Caco-2 (cell line): ENCODE data around the gene NALCN. TPM values are rescaled to one million over a fixed set of nuclear protein-coding genes. Genes with fewer than 3 reads are reported as not detected.

ENCODE experiments used
- BruUV-seq: library from RNA; stranded (reverse); fragments of 400-500 nt; replicated peaks from 2 replicates; lab custom pipeline; 2021; lab: Mats Ljungman, UMichigan
- CTCF ChIA-PET: fragments of 300-600 bp; sonication (Branson Sonifier 250); formaldehyde crosslinking; loops from one replicate; lab custom pipeline; 2022; ENCODE audit warnings: antibody characterized with exemption; lab: Charles Lee
- POLR2A ChIA-PET: fragments of 300-600 bp; sonication (Branson Sonifier 250); formaldehyde crosslinking; loops from one replicate; lab custom pipeline; 2022; ENCODE audit warnings: antibody characterized with exemption; lab: Charles Lee
- DNase-seq, 2 experiments: peaks; one replicate each; pipeline versions ENCODE4 v3.0.0 to v3.0.0-alpha.2; 2020 to 2022
- H3K27me3 ChIP-seq: replicated peaks from 2 replicates; pipeline ENCODE4 v1.6.0; 2011; ENCODE audit warnings: low read length; ENCODE audit not compliant: control insufficient read depth, insufficient read depth
- H3K36me3 ChIP-seq: 2 replicates; pipeline ENCODE4 v1.5.1; 2011; ENCODE audit warnings: low read length; ENCODE audit not compliant: control insufficient read depth, insufficient read depth
- H3K4me1 ChIP-seq: fragments of 250-450 bp; sonication (Bioruptor Pico); 2 replicates; pipeline ENCODE4 v1.5.1; 2020; ENCODE audit warnings: mild to moderate bottlenecking
- H3K4me3 ChIP-seq: 2 replicates; pipeline ENCODE4 v1.5.1; 2011; ENCODE audit warnings: low read depth, mild to moderate bottlenecking, control low read depth, low read length
- H3K9me3 ChIP-seq: fragments of 250-450 bp; sonication (Bioruptor Pico); 2 replicates; pipeline ENCODE4 v1.5.1; 2020; ENCODE audit warnings: mild to moderate bottlenecking, moderate library complexity
- H3K27ac Mint-ChIP-seq: one replicate; pipeline ENCODE4 v1.8.0; 2022; ENCODE audit warnings: mixed read lengths; ENCODE audit not compliant: unreplicated experiment
- H3K27me3 Mint-ChIP-seq: one replicate; pipeline ENCODE4 v1.8.0; 2022; ENCODE audit warnings: mixed read lengths; ENCODE audit not compliant: insufficient read depth, unreplicated experiment
- H3K36me3 Mint-ChIP-seq: one replicate; pipeline ENCODE4 v1.8.0; 2022; ENCODE audit warnings: mild to moderate bottlenecking, mixed read lengths; ENCODE audit not compliant: insufficient read depth, unreplicated experiment
- H3K4me1 Mint-ChIP-seq: one replicate; pipeline ENCODE4 v1.8.0; 2022; ENCODE audit warnings: low read depth, mixed read lengths; ENCODE audit not compliant: unreplicated experiment
- H3K4me3 Mint-ChIP-seq: one replicate; pipeline ENCODE4 v1.8.0; 2022; ENCODE audit warnings: mild to moderate bottlenecking, moderate library complexity, mixed read lengths; ENCODE audit not compliant: unreplicated experiment
- H3K9me3 Mint-ChIP-seq: one replicate; pipeline ENCODE4 v1.8.0; 2022; ENCODE audit warnings: mixed read lengths; ENCODE audit not compliant: unreplicated experiment
- CTCF ChIP-seq, 2 experiments: fragments of 200-600 bp in 1 of 2; IDR thresholded peaks; 1 replicate in 1 of 2; 2 replicates in 1 of 2; pipeline versions ENCODE4 v1.5.1 to v1.8.0; 2011 to 2022; ENCODE audit warnings: antibody characterized with exemption in 1 of 2, control low read depth in 1 of 2, inconsistent platforms in 1 of 2, low read depth in 1 of 2, low read length in 1 of 2, mild to moderate bottlenecking in 1 of 2, moderate library complexity in 1 of 2; ENCODE audit not compliant: insufficient read depth in 1 of 2, severe bottlenecking in 1 of 2, unreplicated experiment in 1 of 2
- intact Hi-C: fragments of 100-400 bp; cut with micrococcal nuclease; formaldehyde crosslinking; loops from one replicate; pipeline ENCODE4 v1.10.0; 2022; ENCODE audit not compliant: unreplicated experiment
- total RNA-seq: library from RNA; stranded (reverse); gene quantifications from 2 replicates; pipeline ENCODE4 v1.2.3, GENCODE V29; 2022

The NALCN gene
- total RNA-seq, 1 experiment from 2014 or later, result not detected

DNA sequence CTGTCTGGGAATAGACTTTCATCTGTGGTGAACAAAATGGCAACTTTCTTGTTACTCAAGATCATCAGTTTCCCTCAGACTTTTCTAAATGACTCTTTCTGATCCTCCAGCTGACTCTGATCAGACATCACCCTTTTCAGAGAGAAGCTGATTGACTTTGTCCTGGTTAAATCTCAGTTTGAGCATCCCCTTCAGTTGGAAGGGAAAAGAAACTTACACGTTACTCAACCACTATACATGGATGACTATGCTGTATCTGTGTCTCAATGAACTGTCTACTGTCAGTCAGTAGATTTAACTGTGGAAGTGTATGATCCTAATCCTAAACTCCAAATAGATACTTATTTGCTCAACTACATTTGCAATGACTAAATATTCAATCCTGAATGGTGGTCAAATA, 118.5 kb downstream of the NALCN start:
- Mint-ChIP-seq H3K27ac (no peak overlapping the region), H3K27me3 (no peaks in the 10 kb centered on the region), H3K4me1 (no peaks in the 10 kb centered on the region), H3K4me3 (no peak overlapping the region), H3K9me3 (no peaks in the 10 kb centered on the region), H3K36me3 (no peaks in the 10 kb centered on the region)
- Histone ChIP-seq H3K9me3 (no peaks in the 10 kb centered on the region), H3K36me3 (no peaks in the 10 kb centered on the region), H3K27me3 (no peaks in the 10 kb centered on the region), H3K4me1 (no peaks in the 10 kb centered on the region), H3K4me3 (no peak overlapping the region)
- TF ChIP-seq CTCF (IDR thresholded peaks at IDR 0.05; ENCODE audit: insufficient read depth in 1 of 2, low read depth in 1 of 2, low read length in 1 of 2, severe bottlenecking in 1 of 2, unreplicated experiment in 1 of 2), result no peak
- ChIA-PET POLR2A (no interaction called here), CTCF (interaction anchor here (1.0 kb wide), 1 partner anchor 153 kb away, joined by 3 read pairs; no protein-coding TSS in a partner anchor)
- intact Hi-C loops, result loop anchor here (2.0 kb wide), 1 partner anchor 153 kb away; no protein-coding TSS in a partner anchor
- no TSS peak for BruUV-seq
- DNase-seq, result no peak

DNA sequence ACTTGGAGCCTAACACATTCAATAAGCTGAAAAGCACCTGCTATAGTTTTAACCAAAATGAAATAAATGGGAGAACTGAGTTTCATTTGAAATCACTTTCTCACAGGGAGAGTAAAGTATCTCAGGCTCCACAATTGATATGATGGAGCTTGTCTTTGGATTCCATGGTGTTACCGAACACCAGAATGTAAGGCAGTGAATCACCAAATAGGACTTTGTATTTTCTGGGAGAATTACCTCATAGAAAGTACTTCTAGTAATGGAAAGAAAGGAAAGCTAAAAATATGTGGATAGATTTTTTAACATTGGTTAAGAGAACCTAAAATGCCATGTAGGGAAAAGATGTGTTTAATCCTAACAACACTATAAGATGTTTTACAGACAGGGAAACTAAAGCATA, 123.6 kb downstream of the NALCN start:
- Mint-ChIP-seq H3K9me3 (no peaks in the 10 kb centered on the region), H3K4me1 (no peaks in the 10 kb centered on the region), H3K4me3 (no peak overlapping the region), H3K36me3 (no peaks in the 10 kb centered on the region), H3K27ac (no peak overlapping the region), H3K27me3 (no peaks in the 10 kb centered on the region)
- no peak overlapping the region for H3K4me3 ChIP-seq
- no TSS peak for BruUV-seq
- no peaks in the 10 kb centered on the region for H3K4me1 ChIP-seq
- ChIA-PET CTCF (no interaction called here), POLR2A (no interaction called here)
- no peaks in the 10 kb centered on the region for H3K9me3 ChIP-seq
- no peaks in the 10 kb centered on the region for H3K36me3 ChIP-seq
- no peaks in the 10 kb centered on the region for H3K27me3 ChIP-seq
- TF ChIP-seq CTCF (IDR thresholded peaks at IDR 0.05; ENCODE audit: insufficient read depth in 1 of 2, low read depth in 1 of 2, low read length in 1 of 2, severe bottlenecking in 1 of 2, unreplicated experiment in 1 of 2), result no peak
- DNase-seq, result no peak
- intact Hi-C loops, result no loop called here

- no peaks in the 10 kb centered on the region for H3K27me3 Mint-ChIP-seq
- H3K9me3 Mint-ChIP-seq, result no peaks in the 10 kb centered on the region
- H3K36me3 Mint-ChIP-seq, result no peaks in the 10 kb centered on the region
Measured at GRCh38 chr13:101291646-101292515, 124.4 kb downstream of the NALCN start.

More at GRCh38 chr13:101291646-101292515, 124.4 kb downstream of the NALCN start:
- TF ChIP-seq CTCF (IDR thresholded peaks at IDR 0.05; ENCODE audit: insufficient read depth in 1 of 2, low read depth in 1 of 2, low read length in 1 of 2, severe bottlenecking in 1 of 2, unreplicated experiment in 1 of 2), result no peak
- H3K27ac Mint-ChIP-seq, result no peak overlapping the region
- intact Hi-C loops, result no loop called here
- no peaks in the 10 kb centered on the region for H3K4me1 Mint-ChIP-seq
- Histone ChIP-seq H3K27me3 (no peaks in the 10 kb centered on the region), H3K4me3 (no peak overlapping the region), H3K4me1 (no peaks in the 10 kb centered on the region), H3K36me3 (no peaks in the 10 kb centered on the region), H3K9me3 (no peaks in the 10 kb centered on the region)
- no peak for DNase-seq
- no peak overlapping the region for H3K4me3 Mint-ChIP-seq
- no TSS peak for BruUV-seq
- CTCF ChIA-PET, result no interaction called here
- POLR2A ChIA-PET, result no interaction called here
